ENCODE measurements around the gene ZNF507. TPM values are rescaled to one million over a fixed set of nuclear protein-coding genes. Genes with fewer than 3 reads are reported as not detected.

Gene ZNF507
- total RNA-seq, 1 donor from 2014 or later, result 29.6 TPM

DNA sequence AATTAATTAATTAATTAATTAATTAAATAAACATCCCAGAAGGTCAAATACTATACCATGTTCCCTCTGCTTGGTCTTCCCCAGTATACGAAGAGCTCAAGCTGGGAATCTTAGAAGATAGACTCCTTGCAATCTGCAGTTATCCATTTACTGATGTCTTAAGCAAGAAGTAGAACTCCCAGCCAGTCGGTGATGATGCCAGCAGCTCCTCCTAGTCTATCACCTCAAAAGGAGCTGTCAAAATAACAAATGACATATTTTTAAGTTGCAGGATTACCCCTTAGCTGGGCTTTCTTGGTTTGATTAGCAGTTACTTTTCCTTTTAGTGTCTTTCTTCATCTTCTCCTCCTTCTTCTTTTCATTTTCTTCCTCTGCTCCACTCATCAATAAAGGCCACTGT is 6.0 kb upstream of the ZNF507 start:
- intact Hi-C loops (cut with micrococcal nuclease), result no loop called here

GRCh38 chr19:32339988-32340874 is 5.2 kb upstream of the ZNF507 start:
- intact Hi-C loops (cut with micrococcal nuclease), result loop anchor here (1.0 to 10.0 kb wide), 3 partner anchors 230 to 635 kb away; partner anchors contain the start of genes ANKRD27, CEP89, FAAP24 and RGS9BP

- intact Hi-C loops (cut with micrococcal nuclease), result loop anchor here (10.0 kb wide), 2 partner anchors 332 to 632 kb away; partner anchors contain the start of genes ANKRD27, CEP89, FAAP24 and RGS9BP
Observed at GRCh38 chr19:32342695-32343094, 2.7 kb upstream of the ZNF507 start.

DNA sequence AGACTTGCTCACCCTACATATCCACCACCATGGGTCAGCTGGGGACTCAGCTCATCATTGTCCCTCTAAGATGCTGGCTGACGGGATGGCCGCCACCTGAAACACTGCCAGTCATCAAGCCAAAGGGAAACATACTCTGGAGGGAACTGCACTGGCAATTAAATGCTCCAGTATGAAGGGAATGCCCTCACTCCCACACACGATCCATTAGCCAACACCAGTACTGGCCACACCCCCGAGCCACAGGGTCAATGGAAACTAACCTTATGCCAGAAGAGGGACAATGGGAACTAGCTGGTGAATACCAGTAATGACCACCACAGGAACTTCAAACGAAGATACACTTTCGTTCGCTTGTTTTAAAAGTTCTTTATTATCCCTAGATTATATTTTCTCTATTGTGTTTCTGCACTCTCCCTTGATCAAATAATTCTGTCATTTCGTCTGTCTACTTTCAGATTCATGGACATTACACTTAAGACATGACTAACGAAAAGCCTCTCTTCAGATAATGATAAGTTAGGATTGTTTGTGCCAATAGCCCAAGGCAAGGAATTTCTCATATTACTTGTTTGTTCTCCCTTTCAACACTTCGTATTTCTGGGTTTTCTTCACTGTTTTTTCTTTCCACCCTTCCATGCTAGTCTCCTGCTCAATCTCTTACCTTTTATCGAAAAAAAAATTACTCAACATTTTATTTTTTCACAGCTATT is 1.7 kb upstream of the ZNF507 start:
- intact Hi-C loops (cut with micrococcal nuclease), result loop anchor here (10.0 kb wide), 2 partner anchors 331 to 631 kb away; partner anchors contain the start of genes ANKRD27, CEP89, FAAP24 and RGS9BP

DNA sequence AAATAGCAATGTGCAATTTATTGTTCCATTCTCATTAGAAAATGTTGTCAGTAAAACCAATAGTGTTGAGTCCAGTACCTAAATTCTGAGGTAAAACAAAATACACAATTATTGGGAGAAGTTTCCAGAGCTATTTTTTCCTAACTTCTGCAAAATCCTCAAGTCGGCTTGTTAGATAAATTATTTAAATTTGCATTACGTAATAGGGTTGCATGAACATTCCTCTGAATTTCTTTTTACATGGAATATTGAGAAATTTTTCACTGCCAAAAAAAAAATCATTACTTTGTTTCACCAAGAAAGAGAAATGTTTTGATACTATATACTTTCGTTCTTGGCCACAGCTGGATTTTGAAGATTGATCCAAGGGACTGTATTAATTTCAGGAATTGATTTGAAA is 1.5 kb downstream of the ZNF507 start:
- intact Hi-C loops (cut with micrococcal nuclease), result loop anchor here (2.0 to 10.0 kb wide), 4 partner anchors 234 to 628 kb away; partner anchors contain the start of genes ANKRD27, CEP89, FAAP24 and NUDT19

DNA sequence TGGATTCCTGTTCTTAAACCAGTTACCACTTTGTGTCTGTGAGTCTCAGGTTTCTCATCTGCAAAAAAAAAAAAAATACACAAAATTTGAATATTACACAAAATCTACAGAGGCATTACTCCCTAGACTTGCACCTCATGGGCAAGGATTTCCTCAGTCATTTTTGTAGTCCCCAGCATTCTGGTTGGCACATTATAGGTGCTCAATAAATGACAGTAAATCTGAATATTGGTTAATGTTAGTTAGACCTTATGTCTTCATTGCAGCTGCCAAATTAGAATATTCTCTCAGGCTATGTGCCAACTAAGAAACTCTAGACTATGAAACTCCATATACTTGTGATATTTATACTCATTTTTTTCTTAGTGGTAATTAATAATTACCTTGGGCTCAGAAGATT is 2.2 kb downstream of the ZNF507 start:
- intact Hi-C loops (cut with micrococcal nuclease), result loop anchor here (2.0 to 10.0 kb wide), 4 partner anchors 233 to 627 kb away; partner anchors contain the start of genes ANKRD27, CEP89, FAAP24 and NUDT19

DNA sequence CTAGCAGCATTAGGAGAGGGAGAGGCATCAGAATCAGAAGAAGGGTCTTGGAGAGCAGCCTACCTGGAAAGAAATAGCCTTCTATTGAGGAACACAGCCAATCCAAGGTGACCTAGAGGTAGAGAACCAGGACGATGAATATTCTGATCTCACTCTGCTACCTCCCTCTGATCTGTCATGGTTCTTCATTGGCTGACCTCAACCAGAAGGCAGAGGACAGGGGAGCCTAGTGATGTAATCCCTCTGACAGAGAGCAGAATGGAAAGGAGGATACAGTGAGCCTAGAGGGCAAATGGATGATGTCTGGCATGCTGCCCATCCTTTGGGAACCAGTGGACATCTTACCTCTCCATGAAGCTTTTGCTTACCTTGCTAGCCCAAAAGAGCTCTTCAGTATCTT is 3.6 kb downstream of the ZNF507 start:
- intact Hi-C loops (cut with micrococcal nuclease), result loop anchor here (5.0 to 10.0 kb wide), 3 partner anchors 326 to 626 kb away; partner anchors contain the start of genes ANKRD27, CEP89, FAAP24 and NUDT19

DNA sequence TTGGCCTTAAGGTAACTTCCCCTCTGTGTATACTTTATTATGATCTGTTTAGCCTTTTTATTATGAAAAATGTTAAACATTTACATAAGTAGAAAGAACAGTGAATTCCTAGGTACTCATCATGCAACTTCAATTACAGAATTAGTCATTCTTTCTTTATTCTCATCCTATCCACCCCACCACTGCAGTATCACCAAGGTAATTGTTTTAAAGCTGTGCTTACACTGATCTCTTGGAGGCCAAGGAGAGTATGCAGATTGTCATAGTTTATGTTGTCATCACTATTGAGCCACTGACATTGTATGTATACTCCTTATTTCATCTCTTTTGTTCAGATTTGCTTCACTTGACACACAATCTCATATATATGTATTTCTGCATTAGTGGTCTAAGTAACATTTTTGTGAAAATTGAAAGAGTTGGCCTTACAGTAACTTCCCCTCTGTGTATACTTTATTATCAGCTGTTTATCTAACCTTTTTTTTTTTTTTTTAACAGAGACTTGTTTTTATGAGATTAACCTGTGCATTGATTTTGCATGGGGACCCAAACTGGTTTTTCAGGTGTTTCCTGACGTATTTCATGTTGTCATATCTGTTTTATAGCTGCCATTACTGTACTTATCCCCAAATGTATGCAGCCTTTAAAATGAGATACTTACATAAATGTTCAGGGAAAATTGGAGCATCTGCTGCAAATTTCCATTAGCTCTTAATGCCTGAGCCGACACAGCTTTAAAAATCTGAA is 4.5 kb downstream of the ZNF507 start:
- intact Hi-C loops (cut with micrococcal nuclease), result loop anchor here (5.0 to 10.0 kb wide), 3 partner anchors 325 to 625 kb away; partner anchors contain the start of genes ANKRD27, CEP89, FAAP24 and NUDT19

- intact Hi-C loops (cut with micrococcal nuclease), result no loop called here
Observed at GRCh38 chr19:32350471-32350865, 5.1 kb downstream of the ZNF507 start.

GRCh38 chr19:32350987-32351348 is 5.6 kb downstream of the ZNF507 start:
- intact Hi-C loops (cut with micrococcal nuclease), result no loop called here

DNA sequence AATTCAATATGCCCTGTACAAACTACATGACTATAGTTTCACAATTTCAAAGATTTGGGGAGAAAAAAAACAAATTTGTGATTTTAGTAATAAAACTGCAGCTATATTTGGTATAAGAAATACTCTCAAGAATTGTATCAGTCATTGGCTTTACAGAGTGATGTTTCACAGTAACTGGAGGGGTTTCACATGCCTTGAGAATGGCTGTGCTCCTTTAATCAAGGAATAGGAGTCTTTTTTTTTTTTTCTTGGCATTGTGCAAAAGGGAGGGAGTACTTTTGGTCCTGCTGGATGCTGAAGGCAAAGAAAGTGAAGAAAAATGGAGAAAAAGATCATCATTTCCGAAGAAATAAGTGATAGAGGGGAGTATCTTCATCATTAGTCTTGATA is 6.8 kb downstream of the ZNF507 start:
- intact Hi-C loops (cut with micrococcal nuclease), result no loop called here

- intact Hi-C loops (cut with micrococcal nuclease), result no loop called here
Observed at GRCh38 chr19:32354345-32354744, 8.9 kb downstream of the ZNF507 start.

DNA sequence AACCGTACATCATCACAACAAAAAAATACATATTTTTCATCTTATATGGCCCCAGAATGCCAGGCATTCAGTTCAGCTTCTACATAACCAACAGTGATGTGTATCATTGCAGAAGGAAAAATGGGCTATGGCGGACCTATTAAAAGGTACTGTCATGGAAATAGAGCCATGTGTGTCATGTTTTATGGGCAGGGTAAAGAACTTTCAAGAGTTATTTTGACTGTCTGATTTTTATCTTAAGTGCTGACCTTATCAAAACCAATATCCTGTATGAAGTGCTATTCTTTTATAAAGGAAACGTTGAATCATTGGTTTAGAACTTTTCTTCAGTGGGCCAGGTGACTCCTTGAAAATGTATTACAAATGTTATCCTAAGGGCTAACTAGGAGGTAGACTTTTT is 9.9 kb downstream of the ZNF507 start:
- intact Hi-C loops (cut with micrococcal nuclease), result no loop called here

GRCh38 chr19:32357720-32358119 is 12.3 kb downstream of the ZNF507 start:
- intact Hi-C loops (cut with micrococcal nuclease), result no loop called here

- intact Hi-C loops (cut with micrococcal nuclease), result no loop called here
Observed at GRCh38 chr19:32358321-32358720, 12.9 kb downstream of the ZNF507 start.

DNA sequence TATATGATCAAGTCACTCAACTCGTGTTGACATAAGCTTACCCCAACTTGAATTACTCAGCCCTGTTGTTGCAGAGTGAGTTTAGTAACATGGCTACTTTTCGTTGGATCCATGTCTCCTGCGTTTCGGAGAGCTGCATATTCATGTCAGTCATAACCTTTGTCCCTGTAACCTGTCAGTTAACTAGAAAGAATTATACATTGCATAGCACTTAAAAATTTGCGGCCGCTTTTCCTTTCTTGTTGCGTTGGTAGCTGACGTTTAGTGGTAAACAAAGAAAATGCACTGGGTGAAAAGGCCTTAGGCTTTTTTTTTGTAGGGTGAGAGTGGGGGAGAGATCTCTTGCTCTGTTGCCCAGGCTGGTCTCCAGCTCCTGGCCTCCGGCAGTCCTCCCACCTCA is 14.2 kb downstream of the ZNF507 start:
- intact Hi-C loops (cut with micrococcal nuclease), result no loop called here

DNA sequence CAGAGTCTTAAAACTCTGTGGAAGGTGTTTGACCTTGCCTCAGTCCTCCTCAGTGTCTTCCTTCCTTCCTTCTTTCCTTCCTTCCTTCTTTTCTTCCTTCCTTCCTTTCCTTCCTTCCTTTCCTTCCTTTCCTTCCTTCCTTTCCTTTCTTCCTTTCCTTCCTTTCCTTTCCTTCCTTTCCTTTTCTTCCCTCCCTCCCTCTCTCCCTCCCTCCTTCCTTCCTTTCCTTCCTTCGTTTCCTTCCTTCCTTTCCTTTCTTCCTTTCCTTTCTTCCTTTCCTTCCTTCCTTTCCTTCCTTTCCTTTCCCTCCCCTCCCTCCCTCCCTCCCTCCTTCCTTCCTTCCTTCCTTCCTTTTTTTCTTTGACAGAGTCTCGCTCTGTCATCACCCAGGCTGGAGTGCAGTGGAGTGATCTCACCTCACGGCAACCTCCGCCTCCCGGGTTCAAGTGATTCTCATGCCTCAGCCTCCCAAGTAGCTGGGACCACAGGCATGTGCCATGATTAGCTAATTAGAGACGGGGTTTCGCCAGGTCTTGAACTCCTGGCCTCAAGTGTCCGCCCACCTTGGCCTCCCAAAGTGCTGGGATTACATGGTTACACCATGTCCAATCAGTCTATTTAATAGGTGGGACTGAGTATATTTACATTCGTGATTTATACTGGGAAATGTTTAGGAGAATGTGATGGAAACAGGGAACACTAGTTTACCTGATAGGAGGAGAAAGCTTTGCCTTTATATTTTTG is 16.3 kb downstream of the ZNF507 start:
- intact Hi-C loops (cut with micrococcal nuclease), result no loop called here

- intact Hi-C loops (cut with micrococcal nuclease), result no loop called here
Observed at GRCh38 chr19:32362318-32362691, 16.9 kb downstream of the ZNF507 start.

DNA sequence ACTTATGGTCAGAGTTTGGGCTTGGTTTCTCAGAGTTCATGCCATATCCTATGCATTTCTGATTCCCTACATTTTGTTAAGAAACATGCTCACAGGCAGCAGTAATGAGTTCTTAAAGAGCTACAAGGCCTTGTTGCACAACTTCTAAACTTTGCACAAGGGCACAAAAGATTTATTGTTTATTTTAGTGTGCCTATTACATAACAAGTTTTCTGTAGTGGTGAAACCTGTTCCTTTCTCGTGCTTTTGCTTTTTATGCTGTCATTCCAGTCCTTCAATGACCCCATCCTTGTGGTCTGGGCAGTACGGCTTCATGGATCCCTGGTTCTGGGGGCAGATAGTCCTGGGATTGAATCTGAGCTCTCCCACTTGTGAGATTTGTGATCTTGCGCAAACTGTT is 17.8 kb downstream of the ZNF507 start:
- intact Hi-C loops (cut with micrococcal nuclease), result no loop called here

DNA sequence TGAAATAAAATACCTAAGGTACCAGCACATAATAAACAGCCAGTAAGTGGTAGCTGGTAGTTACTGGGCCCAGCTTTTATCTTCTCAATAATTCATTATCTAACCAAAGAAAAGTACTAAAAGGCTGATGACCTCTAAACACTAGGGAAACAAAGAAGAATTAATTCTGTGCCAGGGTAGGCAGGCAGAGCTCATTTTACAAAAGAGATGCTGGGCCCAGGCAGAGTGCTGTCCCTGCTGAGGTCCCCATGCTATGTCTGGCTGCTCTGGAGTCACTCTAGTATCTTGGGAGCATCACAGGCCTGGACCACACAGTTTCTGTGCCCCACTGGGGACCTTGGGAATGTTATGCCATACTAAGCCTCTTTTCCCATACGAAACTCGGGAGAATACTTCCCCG is 18.2 kb downstream of the ZNF507 start:
- intact Hi-C loops (cut with micrococcal nuclease), result no loop called here

DNA sequence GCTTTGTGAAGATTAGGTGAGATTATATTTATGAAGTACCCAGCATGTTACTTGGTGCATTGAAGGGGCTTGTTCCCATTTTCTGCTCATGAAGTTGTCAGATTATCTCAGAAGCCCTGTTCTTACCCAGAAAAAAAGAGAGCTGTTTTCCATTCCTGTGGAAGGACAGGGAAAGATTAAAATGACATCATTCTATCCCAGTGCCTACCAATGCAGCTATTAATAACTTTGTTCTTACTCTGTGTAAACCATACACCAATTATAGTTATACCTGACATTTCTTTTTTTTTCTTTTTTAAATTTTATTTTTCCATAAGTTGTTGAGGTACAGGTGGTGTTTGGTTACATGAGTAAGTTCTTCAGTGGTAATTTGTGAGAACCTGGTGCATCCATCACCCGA is 18.6 kb downstream of the ZNF507 start:
- intact Hi-C loops (cut with micrococcal nuclease), result no loop called here

All from T-helper 2 cell treated with Interferon-gamma antibody and Interleukin-4, amounts not matched to agents 100 ng/mL and 5 ng/mL, for 36 hours (primary cell).